A549 (cell line): ENCODE results near the gene ADPRHL1. TPM values are rescaled to one million over a fixed set of nuclear protein-coding genes. Genes with fewer than 3 reads are reported as not detected.

Source experiments
- ATAC-seq, 2 experiments: fragments of 200-7000 bp in 1 of 2; fragments of >200 bp in 1 of 2; cut with Nextera tagmentation in 1 of 2; cut with Tn5 transposase in 1 of 2; 3 replicates each; pipeline versions ENCODE4 v1.8.0 to v1.9.1; 2018 to 2020; ENCODE audit warnings: mild to moderate bottlenecking in 1 of 2, moderate library complexity in 1 of 2
- CTCF ChIA-PET: fragments of 300-600 bp; sonication (Branson Sonifier 250); formaldehyde crosslinking; extraction: SDS; loops from one replicate; lab custom pipeline; 2021; ENCODE audit warnings: antibody characterized with exemption, inconsistent platforms; lab: Yijun Ruan, JAX
- POLR2A ChIA-PET: fragments of 350-600 bp; formaldehyde crosslinking; extraction: SDS; loops from one replicate; lab custom pipeline; 2021; ENCODE audit warnings: antibody characterized with exemption, inconsistent platforms; lab: Yijun Ruan, JAX
- DNase-seq, 2 experiments: peaks; one replicate each; pipeline versions ENCODE4 v3.0.0 to v3.0.0-alpha.2; 2011 to 2016; ENCODE audit warnings: low read depth in 1 of 2, low spot score in 1 of 2
- FAIRE-seq: peaks from 2 replicates; lab custom pipeline; 2011; peaks lifted over from hg19 to GRCh38; lab: Jason Lieb, UNC
- H3K27ac ChIP-seq, 2 experiments: fragments of >200 bp; sonication (Bioruptor Twin); formaldehyde crosslinking; 3 replicates each; pipeline ENCODE4 v1.5.1; 2016 to 2017
- H3K4me1 ChIP-seq: fragments of >200 bp; sonication (Bioruptor Twin); formaldehyde crosslinking; 3 replicates; pipeline ENCODE4 v1.6.1; 2016
- H3K4me2 ChIP-seq: fragments of >200 bp; sonication (Bioruptor Twin); formaldehyde crosslinking; 3 replicates; pipeline ENCODE4 v1.6.1; 2016
- H3K4me3 ChIP-seq: fragments of >200 bp; sonication (Bioruptor Twin); formaldehyde crosslinking; 3 replicates; pipeline ENCODE4 v1.5.1; 2016
- H3K9me3 ChIP-seq: fragments of >200 bp; sonication (Bioruptor Twin); formaldehyde crosslinking; 3 replicates; pipeline ENCODE4 v1.6.1; 2016
- BHLHE40 ChIP-seq: IDR thresholded peaks from 2 replicates; pipeline ENCODE4 v1.6.1; 2012; ENCODE audit warnings: low read depth, low read length, inconsistent platforms
- CBX8 ChIP-seq: fragments of 200-600 bp; sonication (generic); IDR thresholded peaks from 2 replicates; pipeline ENCODE4 v1.6.1; 2016
- CHD4 ChIP-seq: fragments of 200-600 bp; sonication (generic); IDR thresholded peaks from 2 replicates; pipeline ENCODE4 v1.6.1; 2016; ENCODE audit warnings: antibody characterized with exemption, mild to moderate bottlenecking, borderline replicate concordance
- EHF ChIP-seq: fragments of 250-450 bp; sonication (Bioruptor Pico); IDR thresholded peaks from 2 replicates; pipeline ENCODE4 v1.5.0; 2020; ENCODE audit warnings: mild to moderate bottlenecking
- FOSL2 ChIP-seq, 2 experiments: fragments of 450-650 bp in 1 of 2; fragments of >200 bp in 1 of 2; sonication (Bioruptor Twin) in 1 of 2; formaldehyde crosslinking; IDR thresholded peaks; 2 replicates each; pipeline versions ENCODE4 v1.5.0 to v1.6.1; 2016 to 2020; ENCODE audit warnings: mild to moderate bottlenecking in 1 of 2, moderate library complexity in 1 of 2
- KDM1A ChIP-seq: fragments of 200-600 bp; sonication (generic); IDR thresholded peaks from 2 replicates; pipeline ENCODE4 v1.6.1; 2016; ENCODE audit warnings: low read depth, mild to moderate bottlenecking
- MAZ ChIP-seq: fragments of 150-350 bp; IDR thresholded peaks from 2 replicates; pipeline ENCODE4 v1.6.1; 2014; ENCODE audit warnings: antibody characterized with exemption, low read depth, low read length, borderline replicate concordance
- MYC ChIP-seq: IDR thresholded peaks from 2 replicates; pipeline ENCODE4 v1.6.1; 2012; ENCODE audit warnings: mild to moderate bottlenecking, inconsistent platforms, low read length, improper control_type of control experiment, borderline replicate concordance
- NFE2L2 ChIP-seq: fragments of 150-350 bp; conservative IDR thresholded peaks from 2 replicates; pipeline ENCODE4 v1.6.1; 2014; ENCODE audit warnings: low read length
- POLR2A ChIP-seq: IDR thresholded peaks from 2 replicates; pipeline ENCODE4 v1.6.1; 2012; ENCODE audit warnings: mild to moderate bottlenecking, low read length
- RARB ChIP-seq: fragments of 250-450 bp; sonication (Bioruptor Pico); IDR thresholded peaks from 2 replicates; pipeline ENCODE4 v1.8.0; 2021; ENCODE audit warnings: mild to moderate bottlenecking, moderate library complexity
- SREBF2 ChIP-seq: fragments of 450-650 bp; IDR thresholded peaks from 2 replicates; pipeline ENCODE4 v1.6.1; 2014; ENCODE audit warnings: mild to moderate bottlenecking, moderate library complexity
- ZC3H11A ChIP-seq: fragments of 450-650 bp; IDR thresholded peaks from 2 replicates; pipeline ENCODE4 v1.6.1; 2014; ENCODE audit warnings: antibody characterized with exemption, mild to moderate bottlenecking
- WGBS: methylation state at CpG from one replicate; pipeline ENCODE4 v1.1.6; 2017; ENCODE audit errors: missing lambda C conversion rate; 5-methylcytosine and 5-hydroxymethylcytosine counted together
- polyA plus RNA-seq, 4 experiments: library from polyadenylated mRNA; depleted of rRNA in 3 of 4; stranded (reverse); fragments of >200 nt; fragmentation: RNase III in 1 of 4; extraction: RNeasy Plus Mini Kit Qiagen cat#74134 plus additional on column Dnase treatment in 1 of 4; gene quantifications; 2 replicates in 3 of 4; 3 replicates in 1 of 4; pipeline ENCODE4 v1.2.3, GENCODE V29; 2011 to 2017
- TF ChIP-seq, protein P1 (sequence below): fragments of >200 bp; sonication (Bioruptor Twin); formaldehyde crosslinking; IDR thresholded peaks from 2 replicates; pipeline ENCODE4 v1.6.1; 2016
- TF ChIP-seq, protein P2 (sequence below): fragments of 450-650 bp; IDR thresholded peaks from 2 replicates; pipeline ENCODE4 v1.6.1; 2014; ENCODE audit warnings: antibody characterized with exemption
- TF ChIP-seq, protein P3 (sequence below): fragments of 250-450 bp; sonication (Bioruptor Pico); IDR thresholded peaks from 2 replicates; pipeline ENCODE4 v1.5.0; 2020; ENCODE audit warnings: low read depth, mild to moderate bottlenecking, moderate library complexity
- TF ChIP-seq, protein P4 (sequence below): fragments of 200-600 bp; sonication (generic); IDR thresholded peaks from 2 replicates; pipeline ENCODE4 v1.6.1; 2016; ENCODE audit warnings: antibody characterized with exemption, mild to moderate bottlenecking, moderate library complexity
- TF ChIP-seq, protein P5 (sequence below): IDR thresholded peaks from 2 replicates; pipeline ENCODE4 v1.6.1; 2012

ADPRHL1 gene
- polyA plus RNA-seq, 2 of the 4 experiments (the other 2 are of a cell fraction) = 11.0 to 11.4 TPM

DNA sequence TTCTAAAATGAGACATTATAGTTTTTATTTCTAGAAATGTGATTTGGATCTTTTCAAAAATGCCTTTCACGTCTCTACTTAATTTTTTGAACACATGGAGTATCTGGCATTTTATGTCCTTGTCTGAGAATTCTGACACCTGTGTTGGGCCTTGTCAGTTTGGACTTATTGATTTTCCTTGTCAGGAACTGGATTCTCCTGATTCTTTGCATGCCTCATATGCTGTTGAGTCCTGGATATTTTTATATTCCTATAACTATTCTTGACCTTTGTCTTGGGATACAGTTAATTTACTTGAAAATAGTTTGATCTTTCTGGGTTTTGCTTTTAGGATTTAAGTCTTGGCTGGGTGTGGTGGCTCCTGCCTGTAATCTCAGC is 10.3 kb downstream of the ADPRHL1 start (continued):
- TF ChIP-seq ZC3H11A = no peak

DNA sequence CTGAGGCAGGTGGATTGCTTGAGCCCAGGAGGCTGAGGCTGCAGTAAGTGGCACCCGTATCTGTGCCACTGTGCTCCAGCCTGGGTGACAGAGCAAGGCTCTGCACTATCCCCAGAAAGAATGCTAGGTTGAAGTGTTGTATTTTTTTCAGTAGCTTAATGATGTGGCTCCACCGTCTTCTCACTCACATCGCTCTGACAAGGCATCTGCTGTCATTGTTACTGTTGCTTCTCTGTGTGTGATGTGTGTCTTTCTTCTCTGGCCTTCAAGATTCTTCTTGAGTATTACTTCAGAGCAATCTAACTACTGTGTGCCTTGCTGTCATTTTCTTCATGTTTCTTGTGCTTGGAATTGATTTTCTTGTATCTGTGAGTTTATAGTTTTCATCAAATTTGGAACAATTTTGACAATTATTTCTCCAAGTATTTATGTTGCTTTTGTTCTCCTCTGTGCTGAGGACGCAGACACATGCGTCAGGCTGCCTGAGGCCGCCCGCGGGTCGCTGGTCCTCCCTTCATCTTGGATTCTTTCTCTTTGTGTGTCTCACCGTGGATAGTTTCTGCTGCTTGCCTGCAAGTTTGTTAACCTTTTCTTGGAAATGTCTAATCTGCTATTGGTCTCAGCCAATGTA is 10.8 kb downstream of the ADPRHL1 start:
- WGBS = 90% methylated on average over 10 of the region's 10 CpGs
- ChIA-PET POLR2A (no interaction called here), CTCF (no interaction called here)
- Histone ChIP-seq H3K4me1 (no peaks in the 10 kb centered on the region), H3K9me3 (no peaks in the 10 kb centered on the region), H3K27ac (no peak overlapping the region), H3K4me2 (no peak overlapping the region), H3K4me3 (no peak overlapping the region)
- ATAC-seq (no peak), DNase-seq (no peak), FAIRE-seq (no peak)
- TF ChIP-seq CHD4 (no peak), SREBF2 (no peak), RARB (CRISPR knock-in tag) (no peak), MAZ (no peak), CBX8 (no peak), POLR2A (no peak), NFE2L2 (no peak), BHLHE40 (no peak), MYC (no peak)
- TF ChIP-seq, protein P1, sequence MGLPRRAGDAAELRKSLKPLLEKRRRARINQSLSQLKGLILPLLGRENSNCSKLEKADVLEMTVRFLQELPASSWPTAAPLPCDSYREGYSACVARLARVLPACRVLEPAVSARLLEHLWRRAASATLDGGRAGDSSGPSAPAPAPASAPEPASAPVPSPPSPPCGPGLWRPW = no peak
- TF ChIP-seq, protein P2, sequence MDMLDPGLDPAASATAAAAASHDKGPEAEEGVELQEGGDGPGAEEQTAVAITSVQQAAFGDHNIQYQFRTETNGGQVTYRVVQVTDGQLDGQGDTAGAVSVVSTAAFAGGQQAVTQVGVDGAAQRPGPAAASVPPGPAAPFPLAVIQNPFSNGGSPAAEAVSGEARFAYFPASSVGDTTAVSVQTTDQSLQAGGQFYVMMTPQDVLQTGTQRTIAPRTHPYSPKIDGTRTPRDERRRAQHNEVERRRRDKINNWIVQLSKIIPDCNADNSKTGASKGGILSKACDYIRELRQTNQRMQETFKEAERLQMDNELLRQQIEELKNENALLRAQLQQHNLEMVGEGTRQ = no peak
- TF ChIP-seq, protein P3, sequence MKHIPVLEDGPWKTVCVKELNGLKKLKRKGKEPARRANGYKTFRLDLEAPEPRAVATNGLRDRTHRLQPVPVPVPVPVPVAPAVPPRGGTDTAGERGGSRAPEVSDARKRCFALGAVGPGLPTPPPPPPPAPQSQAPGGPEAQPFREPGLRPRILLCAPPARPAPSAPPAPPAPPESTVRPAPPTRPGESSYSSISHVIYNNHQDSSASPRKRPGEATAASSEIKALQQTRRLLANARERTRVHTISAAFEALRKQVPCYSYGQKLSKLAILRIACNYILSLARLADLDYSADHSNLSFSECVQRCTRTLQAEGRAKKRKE (CRISPR knock-in tag) = no peak
- TF ChIP-seq, protein P4, sequence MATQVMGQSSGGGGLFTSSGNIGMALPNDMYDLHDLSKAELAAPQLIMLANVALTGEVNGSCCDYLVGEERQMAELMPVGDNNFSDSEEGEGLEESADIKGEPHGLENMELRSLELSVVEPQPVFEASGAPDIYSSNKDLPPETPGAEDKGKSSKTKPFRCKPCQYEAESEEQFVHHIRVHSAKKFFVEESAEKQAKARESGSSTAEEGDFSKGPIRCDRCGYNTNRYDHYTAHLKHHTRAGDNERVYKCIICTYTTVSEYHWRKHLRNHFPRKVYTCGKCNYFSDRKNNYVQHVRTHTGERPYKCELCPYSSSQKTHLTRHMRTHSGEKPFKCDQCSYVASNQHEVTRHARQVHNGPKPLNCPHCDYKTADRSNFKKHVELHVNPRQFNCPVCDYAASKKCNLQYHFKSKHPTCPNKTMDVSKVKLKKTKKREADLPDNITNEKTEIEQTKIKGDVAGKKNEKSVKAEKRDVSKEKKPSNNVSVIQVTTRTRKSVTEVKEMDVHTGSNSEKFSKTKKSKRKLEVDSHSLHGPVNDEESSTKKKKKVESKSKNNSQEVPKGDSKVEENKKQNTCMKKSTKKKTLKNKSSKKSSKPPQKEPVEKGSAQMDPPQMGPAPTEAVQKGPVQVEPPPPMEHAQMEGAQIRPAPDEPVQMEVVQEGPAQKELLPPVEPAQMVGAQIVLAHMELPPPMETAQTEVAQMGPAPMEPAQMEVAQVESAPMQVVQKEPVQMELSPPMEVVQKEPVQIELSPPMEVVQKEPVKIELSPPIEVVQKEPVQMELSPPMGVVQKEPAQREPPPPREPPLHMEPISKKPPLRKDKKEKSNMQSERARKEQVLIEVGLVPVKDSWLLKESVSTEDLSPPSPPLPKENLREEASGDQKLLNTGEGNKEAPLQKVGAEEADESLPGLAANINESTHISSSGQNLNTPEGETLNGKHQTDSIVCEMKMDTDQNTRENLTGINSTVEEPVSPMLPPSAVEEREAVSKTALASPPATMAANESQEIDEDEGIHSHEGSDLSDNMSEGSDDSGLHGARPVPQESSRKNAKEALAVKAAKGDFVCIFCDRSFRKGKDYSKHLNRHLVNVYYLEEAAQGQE = no peak
- TF ChIP-seq, protein P5, sequence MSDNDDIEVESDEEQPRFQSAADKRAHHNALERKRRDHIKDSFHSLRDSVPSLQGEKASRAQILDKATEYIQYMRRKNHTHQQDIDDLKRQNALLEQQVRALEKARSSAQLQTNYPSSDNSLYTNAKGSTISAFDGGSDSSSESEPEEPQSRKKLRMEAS = no peak

DNA sequence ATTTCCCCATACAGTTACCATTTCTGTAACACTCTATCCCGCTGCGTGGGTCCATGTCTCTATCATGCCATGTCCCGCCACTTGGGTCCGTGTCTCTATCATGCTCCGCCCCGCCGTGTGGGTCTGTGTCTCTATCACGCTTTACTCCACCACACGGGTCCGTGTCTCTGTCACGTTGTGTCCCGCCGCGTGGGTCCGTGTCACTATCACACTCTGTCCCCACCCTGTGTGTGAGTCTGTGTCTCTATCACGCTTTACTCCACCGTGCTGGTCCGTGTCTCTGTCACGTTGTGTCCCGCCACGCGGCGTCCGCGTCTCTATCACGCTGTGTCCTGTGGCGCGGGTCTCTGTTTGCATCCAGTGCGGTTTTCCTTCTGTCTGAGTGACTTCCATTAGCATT is 11.6 kb downstream of the ADPRHL1 start:
- POLR2A ChIA-PET = no interaction called here
- no peak for DNase-seq
- no peak for TF ChIP-seq KDM1A
- no peak for TF ChIP-seq EHF (CRISPR knock-in tag)
- no peak for TF ChIP-seq CHD4
- no peak for TF ChIP-seq FOSL2 (IDR thresholded peaks at IDR 0.05)
- TF ChIP-seq FOSL2 (CRISPR knock-in tag; IDR thresholded peaks at IDR 0.05) = no peak
- no peak for TF ChIP-seq NFE2L2
- H3K4me2 ChIP-seq = no peak overlapping the region
- no peak for ATAC-seq
- no peaks in the 10 kb centered on the region for H3K9me3 ChIP-seq
- FAIRE-seq = no peak
- no peak overlapping the region for H3K4me3 ChIP-seq
- no peak overlapping the region for H3K27ac ChIP-seq
- CTCF ChIA-PET = no interaction called here
- WGBS = 97% methylated on average over 24 of the region's 29 CpGs
- no peaks in the 10 kb centered on the region for H3K4me1 ChIP-seq
